CD14-positive monocyte (primary cell): ENCODE results near the gene GOLGA6L7. TPM values are rescaled to one million over a fixed set of nuclear protein-coding genes. Genes with fewer than 3 reads are reported as not detected.
A peak's percentile ranks its signal among the peaks of the same experiment; 100 is the strongest.

ENCODE experiments used
- DNase-seq, 3 donors: peaks; one replicate each; pipeline ENCODE4 v3.0.0-alpha.2; 2011 to 2022
- H2AFZ ChIP-seq: 2 replicates; pipeline ENCODE4 v1.6.0; 2012; ENCODE audit warnings: mild to moderate bottlenecking, low read depth, low read length, inconsistent platforms; ENCODE audit not compliant: insufficient read depth, poor library complexity, severe bottlenecking
- H3K27ac ChIP-seq, 2 donors: 1 replicate in 1 of 2; 2 replicates in 1 of 2; pipeline ENCODE4 v1.5.1; 2012 to 2013; ENCODE audit warnings: low read length in 2 of 2, control low read depth in 1 of 2, inconsistent platforms in 1 of 2, low read depth in 1 of 2, mild to moderate bottlenecking in 1 of 2
- H3K27me3 ChIP-seq, 2 donors: one replicate each; pipeline versions ENCODE4 v1.6.0 to v1.6.1; 2011 to 2013; ENCODE audit warnings: low read length in 2 of 2; ENCODE audit not compliant: control insufficient read depth in 2 of 2, insufficient read depth in 2 of 2
- H3K36me3 ChIP-seq, 2 donors: replicated peaks in 1 of 2; 1 replicate in 1 of 2; 2 replicates in 1 of 2; pipeline versions ENCODE4 v1.5.1 to v1.6.1; 2012 to 2013; ENCODE audit warnings: low read length in 2 of 2, control low read depth in 1 of 2, inconsistent platforms in 1 of 2, mild to moderate bottlenecking in 1 of 2; ENCODE audit not compliant: insufficient read depth in 2 of 2, control insufficient read depth in 1 of 2
- H3K4me1 ChIP-seq, 2 donors: 1 replicate in 1 of 2; 2 replicates in 1 of 2; pipeline versions ENCODE4 v1.5.1 to v1.6.1; 2012 to 2013; ENCODE audit warnings: low read length in 2 of 2, control low read depth in 1 of 2, inconsistent platforms in 1 of 2, mild to moderate bottlenecking in 1 of 2, moderate library complexity in 1 of 2; ENCODE audit not compliant: insufficient read depth in 2 of 2, control insufficient read depth in 1 of 2
- H3K4me2 ChIP-seq: replicated peaks from 2 replicates; pipeline ENCODE3; 2012; ENCODE audit warnings: low read length, moderate library complexity, mild to moderate bottlenecking; ENCODE audit not compliant: poor library complexity, severe bottlenecking; ENCODE audit errors: extremely low read depth
- H3K4me3 ChIP-seq, 3 experiments: fragments of 200-600 bp in 1 of 3; sonication (generic) in 1 of 3; replicated peaks in 1 of 3; 1 replicate in 2 of 3; 2 replicates in 1 of 3; pipeline ENCODE4 v1.5.1; 2011 to 2013; ENCODE audit warnings: low read length in 3 of 3, mild to moderate bottlenecking in 3 of 3, control low read depth in 2 of 3, low read depth in 2 of 3, inconsistent platforms in 1 of 3, moderate library complexity in 1 of 3
- H3K79me2 ChIP-seq: 2 replicates; pipeline ENCODE4 v1.6.0; 2012; ENCODE audit warnings: mild to moderate bottlenecking, control low read depth, inconsistent platforms, low read length, moderate library complexity; ENCODE audit not compliant: insufficient read depth
- H3K9ac ChIP-seq: 2 replicates; pipeline ENCODE4 v1.6.0; 2017; ENCODE audit warnings: low read length, mild to moderate bottlenecking; ENCODE audit not compliant: insufficient read depth, poor library complexity, severe bottlenecking
- H3K9me3 ChIP-seq, 2 donors: replicated peaks in 1 of 2; 1 replicate in 1 of 2; 2 replicates in 1 of 2; pipeline versions ENCODE4 v1.5.1 to v1.6.1; 2012 to 2013; ENCODE audit warnings: low read length in 2 of 2, control low read depth in 1 of 2; ENCODE audit not compliant: control insufficient read depth in 1 of 2, insufficient read depth in 1 of 2
- H4K20me1 ChIP-seq: 2 replicates; pipeline ENCODE4 v1.6.0; 2012; ENCODE audit warnings: mild to moderate bottlenecking, low read length, control low read depth, moderate library complexity; ENCODE audit not compliant: insufficient read depth
- H3K27ac Mint-ChIP-seq, 7 donors: one replicate each; pipeline ENCODE4 v1.8.0; 2020; ENCODE audit warnings: mild to moderate bottlenecking in 7 of 7, mixed read lengths in 7 of 7, moderate library complexity in 6 of 7, inconsistent platforms in 2 of 7
- H3K27me3 Mint-ChIP-seq, 3 donors: one replicate each; pipeline ENCODE4 v1.8.0; 2021 to 2022; ENCODE audit warnings: low read depth in 3 of 3, mild to moderate bottlenecking in 3 of 3, mixed read lengths in 3 of 3, moderate library complexity in 3 of 3, inconsistent platforms in 1 of 3
- H3K36me3 Mint-ChIP-seq, 2 donors: one replicate each; pipeline ENCODE4 v1.8.0; 2020; ENCODE audit warnings: mixed read lengths in 2 of 2, inconsistent platforms in 1 of 2, mild to moderate bottlenecking in 1 of 2
- H3K4me1 Mint-ChIP-seq: one replicate; pipeline ENCODE4 v1.8.0; 2020; ENCODE audit warnings: mild to moderate bottlenecking, mixed read lengths
- H3K4me3 Mint-ChIP-seq, 2 donors: one replicate each; pipeline ENCODE4 v1.8.0; 2020; ENCODE audit warnings: mild to moderate bottlenecking in 2 of 2, mixed read lengths in 2 of 2, moderate library complexity in 1 of 2
- H3K9me3 Mint-ChIP-seq, 7 donors: one replicate each; pipeline ENCODE4 v1.8.0; 2020 to 2022; ENCODE audit warnings: mixed read lengths in 7 of 7, mild to moderate bottlenecking in 6 of 7, moderate library complexity in 6 of 7, inconsistent platforms in 2 of 7
- WGBS: methylation state at CpG from one replicate; pipeline ENCODE4 v1.1.5; 2013; ENCODE audit warnings: missing lambda C conversion rate; ENCODE audit not compliant: insufficient coverage; 5-methylcytosine and 5-hydroxymethylcytosine counted together
- intact Hi-C, 2 donors: fragments of 100-400 bp; cut with micrococcal nuclease; formaldehyde crosslinking; loops; one replicate each; pipeline versions ENCODE4 v1.15.0 to v1.15.1; 2023
- polyA plus RNA-seq, 3 donors: library from polyadenylated mRNA; depleted of rRNA in 1 of 3; unstranded in 2 of 3; stranded (reverse) in 1 of 3; fragments of 300-500 nt in 2 of 3; fragments of >200 nt in 1 of 3; fragmentation: Illumina TruSeq in 2 of 3; gene quantifications; 1 replicate in 2 of 3; 2 replicates in 1 of 3; pipeline ENCODE4 v1.2.3, GENCODE V29; 2012 to 2021
- TF ChIP-seq, protein P1 (sequence below): fragments of 200-600 bp; IDR thresholded peaks from one replicate; pipeline ENCODE4 v1.8.0; 2022; ENCODE audit warnings: antibody characterized with exemption, mild to moderate bottlenecking

The GOLGA6L7 gene
- polyA plus RNA-seq, 3 donors, result not detected

DNA sequence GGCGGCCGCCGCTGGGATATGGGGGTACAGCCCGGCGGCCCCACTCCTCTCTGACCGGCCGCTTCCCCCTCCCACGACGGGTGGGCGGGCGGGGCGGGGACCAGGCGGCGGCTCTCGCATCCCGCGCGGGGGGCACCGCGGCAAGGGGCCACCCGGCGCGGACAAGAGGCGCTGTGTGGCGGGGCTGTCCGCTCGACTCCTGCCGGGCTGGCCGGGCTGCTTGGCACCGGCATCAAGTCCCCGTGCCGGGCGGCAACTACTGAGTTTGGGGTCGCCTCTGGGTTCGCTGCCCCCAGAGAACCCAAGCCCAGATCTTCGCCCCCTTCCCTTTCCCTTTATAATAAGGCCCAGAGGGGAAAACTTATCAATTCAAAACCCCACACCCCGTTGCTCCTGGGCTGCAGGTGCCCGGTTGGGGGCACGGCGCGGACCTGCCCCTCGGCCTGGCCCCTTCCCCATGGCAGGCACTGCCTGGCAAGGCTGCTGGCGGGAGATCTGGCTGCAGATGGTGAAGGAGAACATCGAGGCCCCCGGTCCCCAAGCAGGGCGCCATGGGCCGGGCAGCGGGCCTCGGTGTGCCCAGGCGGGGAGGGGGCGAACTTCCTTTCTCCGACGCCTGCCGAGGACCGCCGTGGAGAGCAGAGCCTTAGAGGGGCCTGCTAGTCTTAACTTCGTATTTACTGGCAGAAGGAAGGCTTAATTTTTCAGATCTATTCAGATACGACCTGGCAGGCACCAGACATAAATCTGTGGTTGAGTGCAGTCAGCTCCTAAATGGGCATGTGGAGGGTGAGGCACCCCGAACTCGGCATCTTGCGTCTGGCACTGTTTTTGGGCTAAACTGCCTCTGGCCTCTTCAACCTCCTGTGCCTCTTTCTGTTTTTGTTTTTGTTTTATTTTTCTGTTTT is 38.2 kb upstream of the GOLGA6L7 start:
- no peak for DNase-seq
- Histone ChIP-seq H3K4me3 (no peak overlapping the region), H3K4me1 (peaks cover 0 to 3% of the 10 kb centered on the region in 2 donors), H3K27ac (no peak overlapping the region), H4K20me1 (no peaks in the 10 kb centered on the region), H2AFZ (no peak overlapping the region), H3K9me3 (peaks cover 0 to 4% of the 10 kb centered on the region in 2 donors), H3K27me3 (peaks cover 14 to 39% of the 10 kb centered on the region in 2 donors), H3K79me2 (no peaks in the 10 kb centered on the region), H3K4me2 (peak overlapping the region; percentile 46), H3K9ac (no peak overlapping the region), H3K36me3 (no peaks in the 10 kb centered on the region)
- H3K27me3 Mint-ChIP-seq, result peaks cover 39 to 57% (median 45%) of the 10 kb centered on the region in 3 donors
- H3K36me3 Mint-ChIP-seq, result no peaks in the 10 kb centered on the region
- peaks cover 0 to 5% (median 2%) of the 10 kb centered on the region in 7 donors for H3K9me3 Mint-ChIP-seq
- H3K27ac Mint-ChIP-seq, result peak overlapping the region in 1 of 7 donors; percentile 50
- H3K4me1 Mint-ChIP-seq, result peaks cover 10% of the 10 kb centered on the region
- peak overlapping the region in 1 of 2 donors; percentile 68 for H3K4me3 Mint-ChIP-seq
- intact Hi-C loops, result no loop called here
- TF ChIP-seq, protein P1, sequence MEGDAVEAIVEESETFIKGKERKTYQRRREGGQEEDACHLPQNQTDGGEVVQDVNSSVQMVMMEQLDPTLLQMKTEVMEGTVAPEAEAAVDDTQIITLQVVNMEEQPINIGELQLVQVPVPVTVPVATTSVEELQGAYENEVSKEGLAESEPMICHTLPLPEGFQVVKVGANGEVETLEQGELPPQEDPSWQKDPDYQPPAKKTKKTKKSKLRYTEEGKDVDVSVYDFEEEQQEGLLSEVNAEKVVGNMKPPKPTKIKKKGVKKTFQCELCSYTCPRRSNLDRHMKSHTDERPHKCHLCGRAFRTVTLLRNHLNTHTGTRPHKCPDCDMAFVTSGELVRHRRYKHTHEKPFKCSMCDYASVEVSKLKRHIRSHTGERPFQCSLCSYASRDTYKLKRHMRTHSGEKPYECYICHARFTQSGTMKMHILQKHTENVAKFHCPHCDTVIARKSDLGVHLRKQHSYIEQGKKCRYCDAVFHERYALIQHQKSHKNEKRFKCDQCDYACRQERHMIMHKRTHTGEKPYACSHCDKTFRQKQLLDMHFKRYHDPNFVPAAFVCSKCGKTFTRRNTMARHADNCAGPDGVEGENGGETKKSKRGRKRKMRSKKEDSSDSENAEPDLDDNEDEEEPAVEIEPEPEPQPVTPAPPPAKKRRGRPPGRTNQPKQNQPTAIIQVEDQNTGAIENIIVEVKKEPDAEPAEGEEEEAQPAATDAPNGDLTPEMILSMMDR, result no peak
- 8% methylated on average over 49 of the region's 61 CpGs for WGBS

DNA sequence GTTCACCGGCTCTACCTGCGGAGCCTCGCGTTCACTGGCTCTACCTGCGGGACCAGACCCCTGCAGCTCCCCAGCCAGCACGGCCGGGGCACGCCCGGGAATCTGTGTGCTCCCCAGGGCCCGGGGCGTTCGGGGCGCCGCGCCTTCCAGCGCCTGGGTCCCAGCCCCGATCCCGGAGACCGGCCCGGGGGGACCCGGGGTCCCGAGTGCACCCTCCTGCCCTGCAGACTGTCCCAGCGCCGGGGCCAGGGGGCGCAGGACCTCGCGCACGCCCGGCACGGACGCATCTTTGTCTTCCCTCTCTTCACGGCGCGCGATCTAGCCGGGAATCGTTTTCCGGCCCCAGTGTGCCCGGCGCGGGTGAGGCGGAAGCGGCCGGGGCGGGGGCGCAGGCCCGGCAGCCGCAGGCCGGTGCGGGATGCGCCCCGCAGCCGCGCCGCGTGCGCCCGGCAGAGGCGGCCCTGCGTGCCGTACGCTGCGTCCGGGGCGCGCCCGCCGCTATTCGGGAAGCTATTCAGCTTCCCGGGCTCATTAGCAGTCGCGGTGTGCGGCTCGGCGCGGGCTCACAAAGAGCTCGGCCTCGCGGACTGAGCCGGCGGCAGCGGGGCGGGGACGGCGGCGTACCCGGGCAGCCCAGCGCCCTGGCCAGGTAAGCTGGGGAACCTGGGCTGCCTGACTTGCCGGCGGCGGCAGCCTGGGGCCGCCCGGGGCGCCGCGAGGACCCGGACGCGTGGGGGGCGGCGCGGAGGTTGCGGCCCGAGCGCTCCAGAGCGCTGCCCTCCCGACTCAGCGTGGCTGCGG is 37.4 kb upstream of the GOLGA6L7 start, which contains the start of gene APBA2:
Gene APBA2, plus strand, starts transcription at position 345 of the 801 bp plus-strand sequence. CDS start 167,911 bp downstream, outside the sequence.
- H4K20me1 ChIP-seq, result no peaks in the 10 kb centered on the region
- H3K9me3 ChIP-seq, result peaks cover 0 to 4% of the 10 kb centered on the region in 2 donors
- no peaks in the 10 kb centered on the region for H3K79me2 ChIP-seq
- peaks cover 14 to 39% of the 10 kb centered on the region in 2 donors for H3K27me3 ChIP-seq
- peak within 1 kb of the TSS; percentile 46 for H3K4me2 ChIP-seq
- peak within 1 kb of the TSS in 1 of 3 experiments; percentile 25 for H3K4me3 ChIP-seq
- peaks cover 0 to 5% (median 2%) of the 10 kb centered on the region in 7 donors for H3K9me3 Mint-ChIP-seq
- no peak within 1 kb of the TSS for H3K9ac ChIP-seq
- H3K27ac Mint-ChIP-seq, result no peak within 1 kb of the TSS
- H3K4me3 Mint-ChIP-seq, result peak within 1 kb of the TSS in 1 of 2 donors; percentile 68
- no peaks in the 10 kb centered on the region for H3K36me3 ChIP-seq
- H3K4me1 ChIP-seq, result peaks cover 0 to 3% of the 10 kb centered on the region in 2 donors
- under 1% methylated on average over 108 of the region's 109 CpGs for WGBS
- peaks cover 39 to 55% (median 48%) of the 10 kb centered on the region in 3 donors for H3K27me3 Mint-ChIP-seq
- no peak for DNase-seq
- intact Hi-C loops, result no loop called here
- TF ChIP-seq, protein P1, result no peak
- no peaks in the 10 kb centered on the region for H3K36me3 Mint-ChIP-seq
- peaks cover 6% of the 10 kb centered on the region for H3K4me1 Mint-ChIP-seq
- H2AFZ ChIP-seq, result no peak within 1 kb of the TSS
- H3K27ac ChIP-seq, result no peak within 1 kb of the TSS
